H1 (cell line): ENCODE data around the gene ABHD14A. TPM values are rescaled to one million over a fixed set of nuclear protein-coding genes. Genes with fewer than 3 reads are reported as not detected.

Source experiments
- CTCF ChIA-PET: fragments of 300-600 bp; sonication (Branson Sonifier 250); formaldehyde crosslinking; loops from one replicate; lab custom pipeline; 2021; ENCODE audit not compliant: partially characterized antibody; lab: Charles Lee
- POLR2A ChIA-PET: fragments of 300-600 bp; sonication (Branson Sonifier 250); formaldehyde crosslinking; loops from one replicate; lab custom pipeline; 2021; ENCODE audit warnings: inconsistent platforms; ENCODE audit not compliant: partially characterized antibody; lab: Charles Lee
- DNase-seq, 2 experiments: peaks; one replicate each; pipeline versions ENCODE4 v3.0.0 to v3.0.0-alpha.2; 2010 to 2022; ENCODE audit warnings: low spot score in 2 of 2, low read depth in 1 of 2, mixed read lengths in 1 of 2
- FAIRE-seq: peaks from 2 replicates; lab custom pipeline; 2011; peaks lifted over from hg19 to GRCh38; lab: Jason Lieb, UNC
- H2AFZ ChIP-seq: 2 replicates; pipeline ENCODE4 v1.8.1; 2012; ENCODE audit warnings: low read length, inconsistent platforms
- H2AK5ac ChIP-seq: 2 replicates; pipeline ENCODE4 v1.6.1; 2013; ENCODE audit warnings: low read depth, low read length
- H2BK120ac ChIP-seq: replicated peaks from 2 replicates; pipeline ENCODE3; 2013; ENCODE audit warnings: low read depth, low read length, inconsistent platforms
- H2BK12ac ChIP-seq: 2 replicates; pipeline ENCODE4 v1.6.1; 2013; ENCODE audit warnings: low read depth, low read length
- H2BK15ac ChIP-seq: 2 replicates; pipeline ENCODE4 v1.6.1; 2013; ENCODE audit warnings: low read length
- H2BK20ac ChIP-seq: 2 replicates; pipeline ENCODE4 v1.6.1; 2013; ENCODE audit warnings: low read length
- H2BK5ac ChIP-seq: 2 replicates; pipeline ENCODE4 v1.6.1; 2013; ENCODE audit warnings: low read depth, low read length
- H3K14ac ChIP-seq: 2 replicates; pipeline ENCODE4 v1.6.1; 2013; ENCODE audit warnings: inconsistent platforms; ENCODE audit not compliant: insufficient read length
- H3K18ac ChIP-seq: 2 replicates; pipeline ENCODE4 v1.6.1; 2013; ENCODE audit warnings: low read length; ENCODE audit errors: extremely low read depth
- H3K23ac ChIP-seq: 2 replicates; pipeline ENCODE4 v1.6.1; 2013; ENCODE audit warnings: inconsistent platforms; ENCODE audit not compliant: insufficient read length
- H3K23me2 ChIP-seq: 2 replicates; pipeline ENCODE4 v1.6.1; 2013; ENCODE audit warnings: low read depth, low read length
- H3K27ac ChIP-seq: 2 replicates; pipeline ENCODE4 v1.6.1; 2011; ENCODE audit warnings: low read depth, low read length, inconsistent platforms
- H3K27me3 ChIP-seq, 4 experiments: replicated peaks in 1 of 4; 1 replicate in 1 of 4; 2 replicates in 3 of 4; pipeline versions ENCODE4 v1.6.1 to v1.8.1; 2011 to 2013; ENCODE audit warnings: low read length in 3 of 4, mild to moderate bottlenecking in 3 of 4, inconsistent platforms in 2 of 4, mixed read lengths in 2 of 4, moderate library complexity in 1 of 4; ENCODE audit not compliant: control insufficient read depth in 3 of 4, insufficient read depth in 3 of 4; ENCODE audit errors: extremely low read depth in 1 of 4
- H3K36me3 ChIP-seq, 4 experiments: 2 replicates each; pipeline versions ENCODE4 v1.6.1 to v1.8.1; 2011 to 2013; ENCODE audit warnings: mild to moderate bottlenecking in 4 of 4, low read length in 3 of 4, moderate library complexity in 2 of 4, control low read depth in 1 of 4, inconsistent platforms in 1 of 4; ENCODE audit not compliant: insufficient read depth in 4 of 4, control insufficient read depth in 2 of 4
- H3K4ac ChIP-seq: replicated peaks from 2 replicates; pipeline ENCODE3; 2013; ENCODE audit warnings: low read length, low read depth, mixed read lengths, inconsistent platforms; ENCODE audit not compliant: insufficient read length
- H3K4me1 ChIP-seq, 4 experiments: replicated peaks in 1 of 4; 1 replicate in 1 of 4; 2 replicates in 3 of 4; pipeline versions ENCODE4 v1.6.1 to v1.8.1; 2011 to 2013; ENCODE audit warnings: low read length in 3 of 4, inconsistent platforms in 2 of 4, mixed read lengths in 1 of 4; ENCODE audit not compliant: insufficient read depth in 4 of 4, control insufficient read depth in 3 of 4
- H3K4me2 ChIP-seq, 2 experiments: 2 replicates each; pipeline versions ENCODE4 v1.6.1 to v1.8.1; 2011 to 2013; ENCODE audit warnings: low read depth in 2 of 2, low read length in 2 of 2, control low read depth in 1 of 2, inconsistent platforms in 1 of 2, mild to moderate bottlenecking in 1 of 2; ENCODE audit not compliant: insufficient read depth in 1 of 2
- H3K4me3 ChIP-seq, 4 experiments: fragments of 200-600, 300-600 bp in 1 of 4; sonication (generic), shearing (Covaris generic), sonication (Bioruptor Twin) in 1 of 4; 2 replicates each; pipeline versions ENCODE4 v1.5.1 to v1.8.1; 2011 to 2016; ENCODE audit warnings: low read length in 4 of 4, low read depth in 3 of 4, control low read depth in 2 of 4, inconsistent platforms in 2 of 4, mild to moderate bottlenecking in 2 of 4, mixed read lengths in 1 of 4, moderate library complexity in 1 of 4; ENCODE audit not compliant: insufficient read depth in 2 of 4; ENCODE audit errors: extremely low read depth in 1 of 4
- H3K56ac ChIP-seq: replicated peaks from 2 replicates; pipeline ENCODE3; 2013; ENCODE audit warnings: low read depth, mild to moderate bottlenecking, mixed read lengths, low read length, inconsistent platforms; ENCODE audit not compliant: insufficient read length
- H3K79me1 ChIP-seq: 2 replicates; pipeline ENCODE4 v1.6.1; 2013; ENCODE audit warnings: low read depth, low read length, control low read depth
- H3K79me2 ChIP-seq, 2 experiments: 2 replicates each; pipeline versions ENCODE4 v1.6.1 to v1.8.1; 2012 to 2013; ENCODE audit warnings: low read length in 2 of 2, mild to moderate bottlenecking in 2 of 2, inconsistent platforms in 1 of 2; ENCODE audit not compliant: insufficient read depth in 2 of 2, control insufficient read depth in 1 of 2
- H3K9ac ChIP-seq, 4 experiments: replicated peaks in 1 of 4; 1 replicate in 1 of 4; 2 replicates in 3 of 4; pipeline versions ENCODE4 v1.6.1 to v1.8.1; 2011 to 2013; ENCODE audit warnings: low read depth in 3 of 4, low read length in 3 of 4, control low read depth in 2 of 4, mild to moderate bottlenecking in 2 of 4, moderate library complexity in 2 of 4, inconsistent platforms in 1 of 4; ENCODE audit errors: extremely low read depth in 1 of 4
- H3K9me3 ChIP-seq, 2 experiments: 2 replicates each; pipeline versions ENCODE4 v1.6.1 to v1.8.1; 2012 to 2013; ENCODE audit warnings: mild to moderate bottlenecking in 2 of 2, moderate library complexity in 2 of 2, control low read depth in 1 of 2, inconsistent platforms in 1 of 2, low read depth in 1 of 2, low read length in 1 of 2, mixed read lengths in 1 of 2; ENCODE audit not compliant: insufficient read depth in 2 of 2
- H4K20me1 ChIP-seq, 2 experiments: replicated peaks in 1 of 2; 2 replicates each; pipeline versions ENCODE3 to v1.8.1; 2011 to 2013; ENCODE audit warnings: inconsistent platforms in 2 of 2, low read length in 2 of 2, mild to moderate bottlenecking in 1 of 2; ENCODE audit not compliant: insufficient read depth in 2 of 2, control insufficient read depth in 1 of 2
- H4K5ac ChIP-seq: 2 replicates; pipeline ENCODE4 v1.6.1; 2013; ENCODE audit warnings: low read length, low read depth, mixed read lengths, inconsistent platforms; ENCODE audit not compliant: insufficient read length
- H4K8ac ChIP-seq: 2 replicates; pipeline ENCODE4 v1.8.0; 2013; ENCODE audit warnings: mild to moderate bottlenecking, moderate library complexity, low read length, inconsistent platforms; ENCODE audit not compliant: insufficient read depth; ENCODE audit errors: extremely low read depth
- H4K91ac ChIP-seq: replicated peaks from 2 replicates; pipeline ENCODE3; 2013; ENCODE audit warnings: low read length, mixed read lengths, inconsistent platforms; ENCODE audit not compliant: insufficient read length
- BRCA1 ChIP-seq: IDR thresholded peaks from 2 replicates; pipeline ENCODE4 v1.6.1; 2012; ENCODE audit warnings: low read depth, low read length, improper control_type of control experiment
- CTBP2 ChIP-seq: IDR thresholded peaks from 2 replicates; pipeline ENCODE4 v1.7.0; 2011; ENCODE audit warnings: borderline replicate concordance, mild to moderate bottlenecking, moderate library complexity, mixed read lengths, low read length; ENCODE audit not compliant: insufficient read depth, insufficient read length
- JUND ChIP-seq: IDR thresholded peaks from 2 replicates; pipeline ENCODE4 v1.6.1; 2011; ENCODE audit warnings: mild to moderate bottlenecking, improper control_type of control experiment, low read length
- KDM1A ChIP-seq: fragments of 200-600, 300-600 bp; sonication (generic); IDR thresholded peaks from 2 replicates; pipeline ENCODE4 v1.7.1; 2016; ENCODE audit warnings: mild to moderate bottlenecking, low read length, borderline replicate concordance
- NANOG ChIP-seq: IDR thresholded peaks from 2 replicates; pipeline ENCODE4 v1.6.1; 2011; ENCODE audit warnings: low read length, low read depth, mild to moderate bottlenecking, inconsistent platforms; ENCODE audit not compliant: insufficient read depth, poor library complexity, severe bottlenecking
- TAF1 ChIP-seq: IDR thresholded peaks from 2 replicates; pipeline ENCODE4 v1.6.1; 2011; ENCODE audit warnings: mild to moderate bottlenecking, low read depth, low read length
- WGBS, 2 experiments: shearing (Covaris generic) in 1 of 2; methylation state at CpG; one replicate each; pipeline versions ENCODE4 v1.1.6 to v1.1.7; 2013 to 2015; ENCODE audit warnings: low lambda C conversion rate in 2 of 2, mixed read lengths in 2 of 2, inconsistent platforms in 1 of 2, low coverage in 1 of 2, missing lambda C conversion rate in 1 of 2; ENCODE audit not compliant: insufficient replicate concordance in 2 of 2, insufficient coverage in 1 of 2, insufficient read length in 1 of 2; ENCODE audit errors: extremely low coverage in 1 of 2, missing lambda C conversion rate in 1 of 2; 5-methylcytosine and 5-hydroxymethylcytosine counted together
- polyA plus RNA-seq, 7 experiments: library from polyadenylated mRNA; depleted of rRNA in 3 of 7; stranded (reverse) in 5 of 7; unstranded in 2 of 7; fragments of >200 nt in 5 of 7; fragments of 200-250 nt in 2 of 7; gene quantifications; 1 replicate in 5 of 7; 2 replicates in 1 of 7; 4 replicates in 1 of 7; pipeline versions ENCODE4 v1.2.1 to v1.2.3, GENCODE V29; 2011 to 2013; ENCODE audit warnings: missing spikeins in 2 of 7, mixed read lengths in 2 of 7
- total RNA-seq: library from RNA; stranded (reverse); fragmentation: NEBNext Ultra II Directional; extraction: Animal tissue kit (Norgen Biotek cat#: 25700); gene quantifications from 2 replicates; pipeline ENCODE4 v1.2.1, GENCODE V29; 2021
- TF ChIP-seq, protein P1 (sequence below): IDR thresholded peaks from 2 replicates; pipeline ENCODE4 v1.6.1; 2011; ENCODE audit warnings: low read depth, mild to moderate bottlenecking, low read length; ENCODE audit not compliant: insufficient read depth
- TF ChIP-seq, protein P2 (sequence below): IDR thresholded peaks from 2 replicates; pipeline ENCODE4 v1.6.1; 2012; ENCODE audit warnings: low read length, inconsistent platforms

ABHD14A gene
- total and polyA plus RNA-seq, 2 of the 8 experiments (the other 6 are each of a cell fraction or from before 2014, with no cell fraction given): 4.6 to 9.8 TPM

DNA sequence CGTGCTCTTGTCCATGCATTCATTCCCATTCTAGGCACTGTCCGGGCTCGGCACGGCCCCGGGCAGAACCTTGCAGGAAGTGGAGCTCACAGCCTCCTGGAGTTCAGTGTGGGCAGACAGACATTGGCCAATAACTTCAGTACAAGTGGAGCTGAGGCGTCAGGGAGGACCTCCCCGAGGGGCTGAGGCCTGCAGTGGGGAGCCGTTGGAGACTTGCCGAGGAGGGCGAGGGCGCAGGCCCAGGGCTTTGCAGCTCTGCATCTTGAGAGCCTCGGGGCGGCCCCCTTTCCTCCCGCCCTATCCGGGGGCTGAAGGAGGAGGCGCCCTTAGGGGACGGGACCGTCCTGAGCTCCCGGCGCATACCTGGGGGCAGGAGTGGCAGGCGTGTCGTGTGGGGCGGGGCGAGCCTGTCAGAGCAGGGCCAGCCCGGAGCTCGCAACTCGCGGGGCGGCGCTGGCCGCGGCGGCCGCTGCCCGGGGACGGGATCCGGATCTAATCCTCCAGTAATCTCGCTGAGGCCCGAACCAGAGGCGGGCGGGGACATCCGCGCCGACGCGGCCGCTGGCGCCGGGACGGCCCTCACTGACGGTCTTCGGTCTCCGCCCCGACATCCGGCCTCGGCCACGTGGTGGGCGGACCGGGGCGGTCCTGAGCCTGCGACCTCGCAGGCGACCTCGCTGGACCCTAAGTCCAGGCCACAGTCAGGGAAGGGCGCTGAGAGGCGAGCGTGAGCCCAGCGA lies 8.1 kb downstream of the ABHD14A start, which contains the start of gene ACY1:
Gene ACY1, plus strand, starts transcription at position 698 of the 740 bp plus-strand sequence. CDS start 530 bp downstream, outside the sequence.
- peak within 1 kb of the TSS; percentile 95 for H2BK5ac ChIP-seq
- WGBS, 2 experiments: 2% methylated on average over 51 of the region's 68 CpGs; no CpG with 5 or more reads in 1 of the 2 experiments
- no peak within 1 kb of the TSS for H2BK120ac ChIP-seq
- peak within 1 kb of the TSS; percentile 89 to 97 for H3K4me2 ChIP-seq
- peak within 1 kb of the TSS; percentile 52 for H2AFZ ChIP-seq
- H3K4me3 ChIP-seq: peak within 1 kb of the TSS; percentile 53 to 63 (median 56)
- H2BK15ac ChIP-seq: peak within 1 kb of the TSS; percentile 99; the same call in 1 of the 2 replicates
- H3K79me1 ChIP-seq: peaks cover 7% of the 10 kb centered on the region
- peak within 1 kb of the TSS; percentile 78 for H4K91ac ChIP-seq
- peak within 1 kb of the TSS; percentile 45; the same call in 1 of the 2 replicates for H3K27ac ChIP-seq
- H3K4ac ChIP-seq: peak within 1 kb of the TSS; percentile 86
- peak within 1 kb of the TSS; percentile 71 for H4K5ac ChIP-seq
- H2BK20ac ChIP-seq: peak within 1 kb of the TSS; percentile 87; the same call in 1 of the 2 replicates
- DNase-seq: peak in 1 of 2 experiments; percentile 89
- peak within 1 kb of the TSS; percentile 85; the same call in 1 of the 2 replicates for H4K8ac ChIP-seq
- POLR2A ChIA-PET: interaction anchor here (0.8 to 29.3 kb wide), 16 partner anchors 1 to 173 kb away, joined by 3 to 923 read pairs (median 5); partner anchors contain the start of genes ABHD14A, ABHD14B, ACY1 and GPR62
- H3K23me2 ChIP-seq: peaks cover 7% of the 10 kb centered on the region
- no peaks in the 10 kb centered on the region for H3K79me2 ChIP-seq
- peak within 1 kb of the TSS; percentile 43 for H3K56ac ChIP-seq
- peaks cover 0 to 12% (median 9%) of the 10 kb centered on the region in 4 experiments; a peak in 6 of 7 replicates for H3K4me1 ChIP-seq
- H3K9me3 ChIP-seq: no peaks in the 10 kb centered on the region
- peak within 1 kb of the TSS; percentile 91; the same call in 1 of the 2 replicates for H2BK12ac ChIP-seq
- no peaks in the 10 kb centered on the region for H3K27me3 ChIP-seq
- no peaks in the 10 kb centered on the region for H3K36me3 ChIP-seq
- FAIRE-seq: no peak
- no peak within 1 kb of the TSS for H3K23ac ChIP-seq
- peak within 1 kb of the TSS; percentile 89 for H3K18ac ChIP-seq
- CTCF ChIA-PET: interaction anchor here (0.7 to 5.5 kb wide), 24 partner anchors 10 to 223 kb away, joined by 3 to 66 read pairs (median 6); partner anchors contain the start of genes ABHD14B, GPR62, PARP3 and PCBP4
- H4K20me1 ChIP-seq: peaks cover 0 to 2% of the 10 kb centered on the region in 2 experiments
- peak within 1 kb of the TSS; percentile 77 for H2AK5ac ChIP-seq
- peak within 1 kb of the TSS; percentile 30 to 65 (median 40); a peak in 6 of 7 replicates for H3K9ac ChIP-seq
- no peak within 1 kb of the TSS for H3K14ac ChIP-seq
- TF ChIP-seq KDM1A (no peak), CTBP2 (peak; percentile 10), BRCA1 (no peak), JUND (no peak), NANOG (no peak), TAF1 (peak; percentile 77)
- TF ChIP-seq, protein P1, sequence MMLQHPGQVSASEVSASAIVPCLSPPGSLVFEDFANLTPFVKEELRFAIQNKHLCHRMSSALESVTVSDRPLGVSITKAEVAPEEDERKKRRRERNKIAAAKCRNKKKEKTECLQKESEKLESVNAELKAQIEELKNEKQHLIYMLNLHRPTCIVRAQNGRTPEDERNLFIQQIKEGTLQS: no peak
- TF ChIP-seq, protein P2, sequence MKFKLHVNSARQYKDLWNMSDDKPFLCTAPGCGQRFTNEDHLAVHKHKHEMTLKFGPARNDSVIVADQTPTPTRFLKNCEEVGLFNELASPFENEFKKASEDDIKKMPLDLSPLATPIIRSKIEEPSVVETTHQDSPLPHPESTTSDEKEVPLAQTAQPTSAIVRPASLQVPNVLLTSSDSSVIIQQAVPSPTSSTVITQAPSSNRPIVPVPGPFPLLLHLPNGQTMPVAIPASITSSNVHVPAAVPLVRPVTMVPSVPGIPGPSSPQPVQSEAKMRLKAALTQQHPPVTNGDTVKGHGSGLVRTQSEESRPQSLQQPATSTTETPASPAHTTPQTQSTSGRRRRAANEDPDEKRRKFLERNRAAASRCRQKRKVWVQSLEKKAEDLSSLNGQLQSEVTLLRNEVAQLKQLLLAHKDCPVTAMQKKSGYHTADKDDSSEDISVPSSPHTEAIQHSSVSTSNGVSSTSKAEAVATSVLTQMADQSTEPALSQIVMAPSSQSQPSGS: no peak
